Measurements from ENCODE around the gene B9D1.

DNA sequence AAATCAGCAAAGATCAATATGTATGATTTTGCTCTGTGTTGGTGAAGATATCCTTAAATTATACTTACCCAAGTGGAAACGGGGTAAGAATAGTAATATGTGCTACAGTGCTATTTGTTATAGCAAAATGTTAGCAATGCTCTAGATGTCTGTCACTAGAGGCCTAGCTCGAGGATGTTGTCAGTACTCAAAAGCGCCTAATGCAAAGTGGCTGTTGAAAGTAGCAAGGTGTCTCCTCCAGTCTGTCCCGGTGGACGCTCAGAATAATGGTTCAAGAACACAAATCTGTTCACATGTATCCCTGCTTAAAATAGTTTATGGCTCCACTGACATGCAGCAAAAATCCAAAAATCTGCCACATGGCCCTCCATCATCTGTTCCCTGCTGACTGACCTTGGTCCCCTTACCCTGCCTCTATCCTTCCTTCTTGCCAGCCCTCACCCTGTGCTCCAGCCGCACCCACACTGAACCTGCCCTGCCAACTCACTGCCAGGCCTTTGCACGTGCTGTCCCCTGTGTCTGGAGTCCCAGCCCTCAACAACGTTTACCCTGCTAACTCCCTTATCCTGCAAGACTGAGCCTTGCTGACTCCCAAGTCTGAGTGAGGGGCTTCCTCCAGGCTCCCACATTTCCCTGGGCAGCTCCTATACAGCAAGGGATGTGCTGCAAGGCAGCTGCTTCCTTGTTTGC lies 38.9 kb upstream of the B9D1 start:
- TF ChIP-seq CTCF (IDR thresholded peaks at IDR 0.05; ENCODE audit: low read depth, low read length) (no peak), EZH2phosphoT487 (IDR thresholded peaks at IDR 0.05; ENCODE audit: low read depth) (no peak)

Data from OCI-LY3 (cell line).